NCI-H2227 (cell line): ENCODE data around the gene FUZ.
A peak's percentile ranks its signal among the peaks of the same experiment; 100 is the strongest.

ENCODE experiments used
- DNase-seq: peaks from one replicate; lab custom pipeline; 2025; ENCODE audit not compliant: unreplicated experiment; lab: John Stamatoyannopoulos, UW

The FUZ gene, protein sequence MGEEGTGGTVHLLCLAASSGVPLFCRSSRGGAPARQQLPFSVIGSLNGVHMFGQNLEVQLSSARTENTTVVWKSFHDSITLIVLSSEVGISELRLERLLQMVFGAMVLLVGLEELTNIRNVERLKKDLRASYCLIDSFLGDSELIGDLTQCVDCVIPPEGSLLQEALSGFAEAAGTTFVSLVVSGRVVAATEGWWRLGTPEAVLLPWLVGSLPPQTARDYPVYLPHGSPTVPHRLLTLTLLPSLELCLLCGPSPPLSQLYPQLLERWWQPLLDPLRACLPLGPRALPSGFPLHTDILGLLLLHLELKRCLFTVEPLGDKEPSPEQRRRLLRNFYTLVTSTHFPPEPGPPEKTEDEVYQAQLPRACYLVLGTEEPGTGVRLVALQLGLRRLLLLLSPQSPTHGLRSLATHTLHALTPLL

DNA sequence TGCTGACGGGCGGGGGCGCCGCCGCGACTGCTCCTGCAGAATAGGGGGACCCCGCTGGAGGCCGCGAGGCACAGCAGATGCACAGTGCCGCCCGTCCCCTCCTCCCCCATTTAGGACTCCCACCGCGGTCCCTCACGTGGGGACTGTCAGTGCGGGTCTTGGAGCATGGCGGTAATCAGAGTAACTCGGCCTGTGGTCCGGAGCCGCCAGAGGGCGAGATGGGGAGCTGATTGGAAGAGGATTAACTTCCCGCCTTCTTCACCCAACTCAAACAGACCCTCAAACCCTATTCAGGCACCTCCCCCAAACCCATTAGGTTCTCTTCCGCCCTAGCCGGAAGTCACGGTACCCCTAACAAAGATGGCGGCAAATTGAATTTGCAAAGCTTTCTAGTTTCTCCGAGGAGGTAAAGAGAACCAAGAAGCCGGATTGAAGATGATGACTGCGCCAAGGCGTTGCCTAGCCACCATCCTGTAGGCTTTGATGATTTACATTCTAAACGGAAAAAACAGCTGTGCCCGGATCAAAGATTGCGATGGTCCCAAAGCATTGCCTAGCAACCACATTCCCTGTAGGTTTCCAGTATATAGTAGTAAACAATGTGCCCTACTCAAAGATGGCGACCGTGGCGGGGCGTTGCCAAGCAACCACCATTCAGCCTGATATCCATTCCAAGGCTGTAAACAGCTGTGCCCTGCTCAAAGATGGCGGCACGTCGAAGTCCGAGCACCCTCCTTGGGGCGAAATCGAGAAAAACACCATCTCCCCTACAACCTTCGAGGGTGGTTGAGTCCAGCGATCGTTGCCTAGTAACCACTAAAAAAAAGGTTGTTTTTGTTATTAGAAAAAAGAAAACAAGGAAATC lies at the start of gene FUZ:
Gene FUZ, minus strand, starts transcription at position 296 of the 865 bp plus-strand sequence. Its CDS starts 186 bp downstream, at position 110.
- DNase-seq: peak; percentile 96

DNA sequence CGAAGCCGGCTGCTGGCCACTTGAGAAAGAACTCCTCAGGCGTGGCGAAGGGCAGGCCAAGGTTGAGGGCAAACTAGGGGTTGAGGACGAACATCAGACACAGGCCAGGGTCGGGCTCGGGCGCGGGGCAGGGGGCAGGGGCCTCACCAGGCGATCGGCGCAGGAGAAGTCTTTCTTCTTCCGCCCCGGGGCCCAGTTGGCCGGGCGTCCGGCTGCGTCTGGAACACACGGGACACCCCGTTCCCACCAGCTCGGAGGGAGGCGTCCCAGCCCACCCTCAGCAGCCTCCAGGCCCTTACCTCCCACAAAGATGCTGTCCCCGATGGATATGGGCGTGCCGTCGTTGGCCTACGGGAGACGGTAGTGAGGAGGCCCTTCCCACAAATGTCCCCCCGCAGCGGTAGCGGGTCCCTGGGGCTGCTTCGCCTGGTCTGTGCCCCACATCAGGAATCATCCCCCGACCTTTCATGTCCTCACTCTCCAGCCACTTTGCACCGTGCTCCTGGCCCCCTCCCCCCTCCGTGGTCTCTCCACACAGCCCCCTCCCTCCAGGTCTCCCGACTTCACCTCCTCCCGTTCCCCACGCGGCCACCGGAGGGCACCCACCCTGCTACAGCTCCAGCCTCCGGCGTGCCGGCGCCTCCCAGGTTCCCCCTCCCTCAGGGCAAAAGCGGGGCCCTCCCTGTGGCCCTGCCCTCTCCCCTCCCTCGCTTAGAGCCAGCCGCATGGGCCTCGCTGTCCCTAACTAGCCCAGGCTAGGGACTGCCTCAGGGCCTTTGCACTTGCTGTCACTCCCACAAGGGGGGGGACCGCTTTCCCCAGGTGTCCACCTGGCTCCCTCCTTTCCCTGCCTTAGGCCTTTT lies 49.5 kb upstream of the FUZ start:
- DNase-seq: no peak

DNA sequence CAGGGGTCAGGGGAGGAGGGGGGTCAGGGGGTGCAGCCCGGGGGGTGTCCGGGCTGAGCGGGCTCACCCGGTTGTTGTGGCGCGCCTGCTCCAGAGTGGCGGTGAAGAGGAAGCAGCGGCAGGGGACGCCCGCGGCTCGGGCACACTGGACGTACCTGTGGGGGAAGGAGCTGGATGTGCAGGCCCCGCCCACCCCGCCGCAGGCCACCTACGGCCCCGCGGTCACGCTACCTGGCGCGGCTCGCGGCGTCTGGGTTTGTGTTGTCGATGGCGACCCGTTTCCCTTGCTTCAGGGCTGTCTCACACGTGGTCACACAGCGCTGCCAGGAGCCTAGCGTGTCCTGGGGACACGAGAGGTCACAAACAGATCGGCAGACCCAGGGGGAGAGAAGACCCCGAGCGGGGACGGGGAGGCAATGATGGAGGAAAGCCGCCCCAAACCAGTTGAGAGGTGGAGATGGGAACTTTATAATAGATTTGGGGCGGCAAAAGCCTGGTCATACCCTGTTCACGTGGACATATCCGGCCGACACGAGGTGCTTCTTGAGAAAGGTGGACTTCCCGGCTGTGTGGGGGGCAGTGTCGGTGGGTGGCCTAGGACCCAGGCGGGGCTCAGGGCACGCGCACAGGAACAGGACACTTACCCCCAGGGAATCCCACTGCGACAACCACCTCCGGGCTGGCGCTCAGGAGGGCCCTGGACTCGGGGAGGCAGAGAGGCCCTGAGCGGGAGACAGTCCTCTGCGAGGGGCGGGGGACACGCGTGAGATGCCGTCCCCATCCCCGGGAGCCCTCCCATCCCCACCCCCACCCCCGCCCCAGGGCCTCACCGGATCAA lies 48.7 kb upstream of the FUZ start:
- DNase-seq: no peak

DNA sequence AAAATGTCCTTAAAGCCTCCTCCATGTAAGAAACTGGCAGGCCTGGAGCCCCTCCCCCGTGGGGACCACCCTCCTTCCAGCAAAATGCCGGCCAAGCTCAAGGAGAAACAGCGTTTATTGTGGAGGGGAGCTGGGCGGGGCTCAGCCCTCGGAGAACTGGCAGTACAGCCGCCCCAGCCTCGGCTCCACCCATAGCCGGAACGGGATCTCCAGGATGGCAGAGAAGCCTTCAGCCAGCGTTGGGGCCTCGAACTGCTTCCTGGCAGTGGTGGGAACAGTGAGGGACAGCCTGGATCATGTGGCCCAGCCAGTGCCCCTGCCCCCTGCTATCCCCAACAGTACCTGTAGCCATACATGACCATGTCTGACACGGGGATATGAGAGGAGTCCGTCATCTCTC lies 48.0 kb upstream of the FUZ start:
- DNase-seq: peak; percentile 77

DNA sequence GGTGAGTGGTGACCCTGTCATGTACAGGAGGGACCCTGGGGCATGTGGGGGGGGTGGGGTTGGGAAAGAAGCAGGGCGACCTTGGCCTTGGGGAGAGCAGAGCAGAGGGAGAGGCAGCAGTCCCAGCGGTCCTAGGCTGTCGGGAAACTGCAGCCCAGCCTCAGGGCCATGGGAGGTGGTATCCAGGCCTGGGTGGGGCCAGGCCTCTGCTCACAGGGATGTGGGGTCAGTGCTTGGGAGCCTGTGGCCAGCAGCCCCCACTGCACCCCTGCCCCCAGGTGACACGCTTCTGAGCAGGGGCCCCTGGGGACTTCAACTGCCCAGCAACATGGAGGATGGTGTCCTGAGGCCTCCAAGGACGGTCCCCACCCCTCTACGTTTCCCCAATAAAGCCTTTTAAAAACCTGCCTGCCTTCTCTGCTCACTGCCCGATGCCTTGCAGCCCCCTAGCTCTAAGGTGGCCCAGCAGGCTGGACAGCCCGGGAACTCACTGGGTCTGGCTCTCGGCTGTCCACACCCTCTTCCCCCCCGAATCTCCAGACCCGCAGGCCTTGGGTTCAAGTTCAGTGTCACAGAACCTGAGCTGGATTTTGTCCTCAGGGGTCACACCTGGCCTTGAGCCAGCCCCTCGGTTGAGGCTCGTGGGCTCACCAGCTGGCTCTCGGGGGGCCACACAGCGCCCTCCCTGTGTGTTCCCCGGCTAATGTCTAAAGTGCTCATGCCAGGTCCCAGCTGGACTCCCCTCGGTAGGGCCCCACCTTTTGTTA lies 47.4 kb upstream of the FUZ start:
- no peak for DNase-seq

DNA sequence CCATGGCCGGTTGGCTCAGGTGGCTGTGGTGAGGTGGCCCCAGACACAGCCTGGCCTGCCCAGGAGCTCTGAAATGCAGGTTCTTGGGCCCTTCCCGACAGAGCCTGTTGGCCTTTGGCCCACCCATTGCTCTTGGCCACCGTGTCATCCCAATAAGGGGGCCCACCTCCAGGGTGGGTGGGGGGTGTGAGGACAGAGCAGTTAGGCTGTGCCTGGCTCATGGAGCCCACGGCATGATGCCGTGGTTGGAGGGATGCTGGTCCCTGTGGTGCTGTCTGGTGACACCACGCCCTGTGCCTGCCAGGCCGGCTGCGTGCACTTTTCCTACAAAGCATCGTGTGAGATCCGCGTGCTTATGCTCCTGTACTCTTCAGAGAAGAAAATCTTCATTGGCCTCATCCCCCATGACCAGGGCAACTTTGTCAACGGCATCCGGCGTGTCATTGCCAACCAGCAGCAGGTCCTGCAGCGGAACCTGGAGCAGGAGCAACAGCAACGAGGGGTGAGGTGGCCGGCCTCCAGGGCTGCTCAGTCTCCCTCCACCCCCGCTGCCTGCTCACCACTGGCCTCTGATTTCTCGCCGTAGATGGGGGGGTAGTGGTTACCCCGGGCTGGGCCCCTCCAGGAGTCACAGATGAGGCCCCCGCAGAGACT lies 46.7 kb upstream of the FUZ start:
- DNase-seq: no peak

DNA sequence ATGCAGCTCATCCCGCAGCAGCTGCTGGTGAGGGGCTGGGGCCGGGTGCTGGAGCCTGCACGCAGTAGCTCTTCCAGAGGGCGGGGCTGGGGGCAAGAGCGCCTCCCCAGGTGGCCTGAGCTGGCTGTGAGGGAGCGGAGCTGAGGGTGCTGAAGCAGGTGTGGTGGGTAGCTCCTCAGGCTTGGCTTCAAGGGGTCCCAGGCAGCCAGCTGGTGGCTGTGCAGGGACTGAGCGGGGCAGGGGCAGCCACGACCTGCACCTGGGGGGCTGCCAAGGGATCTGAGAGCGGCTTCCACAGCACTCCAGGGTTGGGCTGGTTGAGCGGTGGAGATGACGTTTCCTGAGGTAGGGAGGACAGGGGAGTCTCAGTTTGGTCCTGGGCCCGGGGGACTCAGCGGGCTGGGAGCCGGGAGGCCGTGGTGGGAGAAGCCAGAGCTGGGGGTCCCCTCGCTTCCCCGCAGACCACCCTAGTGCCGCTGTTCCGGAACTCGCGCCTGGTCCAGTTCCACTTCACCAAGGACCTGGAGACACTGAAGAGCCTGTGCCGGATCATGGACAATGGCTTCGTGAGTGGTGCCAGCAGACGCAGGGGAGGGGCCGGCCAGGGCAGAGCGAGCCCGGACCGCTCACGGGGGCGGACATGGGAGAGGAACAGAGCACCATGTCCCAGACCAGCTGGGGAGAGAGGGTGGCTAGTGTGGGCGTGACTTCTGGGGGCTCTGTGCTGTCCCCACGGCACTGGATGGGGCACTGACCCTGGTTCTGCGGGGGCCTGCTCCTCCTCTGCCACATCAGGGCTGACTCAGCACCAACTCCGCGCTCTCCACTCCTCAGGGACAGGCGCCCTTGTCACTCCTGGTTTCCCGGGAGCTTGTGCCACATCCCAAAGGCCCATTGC lies 45.2 kb upstream of the FUZ start:
- no peak for DNase-seq

DNA sequence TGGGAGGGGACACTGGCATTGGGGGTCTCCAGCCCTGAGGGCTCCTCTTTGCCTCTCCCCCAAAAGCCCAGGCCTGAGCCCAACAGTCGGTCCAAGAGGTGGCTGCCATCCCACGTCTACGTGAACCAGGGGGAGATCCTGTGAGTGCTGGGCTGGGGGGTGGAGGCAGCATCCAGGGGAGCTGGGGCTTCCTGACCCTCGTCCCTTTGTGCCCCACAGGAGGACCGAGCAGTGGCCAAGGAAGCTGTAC lies 44.7 kb upstream of the FUZ start:
- DNase-seq: no peak

DNA sequence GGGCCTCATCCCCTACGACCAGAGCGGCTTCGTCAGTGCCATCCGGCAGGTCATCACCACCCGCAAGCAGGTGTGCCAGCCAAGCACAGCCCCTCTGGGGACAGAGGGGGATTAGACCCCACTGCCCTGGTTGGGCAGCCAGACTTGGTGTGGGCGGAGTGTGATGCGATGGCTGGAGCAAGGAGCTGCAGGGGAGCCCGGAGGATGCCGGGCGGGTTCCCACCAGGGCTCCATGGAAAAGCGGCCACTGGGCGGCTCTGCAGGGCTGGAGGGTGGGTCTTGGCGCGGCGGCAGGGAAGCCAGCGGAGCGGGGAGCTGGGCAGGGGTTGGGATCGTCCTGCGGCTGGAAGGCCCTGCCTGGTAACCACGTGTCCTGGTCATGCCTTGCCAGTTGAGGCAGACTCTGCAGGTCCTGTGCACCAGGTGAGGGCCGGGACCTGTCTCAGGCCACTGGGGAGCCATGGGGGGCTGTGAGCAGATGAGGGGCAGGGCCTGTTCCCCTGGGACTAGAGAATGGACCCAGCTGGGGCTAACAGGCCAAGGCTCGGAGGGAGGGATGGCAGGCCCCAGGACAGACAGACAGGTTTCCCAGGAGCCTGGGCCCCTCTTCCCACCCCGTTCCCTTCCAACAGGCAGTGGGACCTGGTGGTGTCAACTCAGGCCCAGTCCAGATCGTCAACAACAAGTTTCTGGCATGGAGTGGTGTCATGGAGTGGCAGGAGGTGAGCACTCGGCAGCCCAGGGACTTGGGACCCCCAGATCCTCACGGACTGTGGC lies 44.2 kb upstream of the FUZ start:
- DNase-seq: no peak

DNA sequence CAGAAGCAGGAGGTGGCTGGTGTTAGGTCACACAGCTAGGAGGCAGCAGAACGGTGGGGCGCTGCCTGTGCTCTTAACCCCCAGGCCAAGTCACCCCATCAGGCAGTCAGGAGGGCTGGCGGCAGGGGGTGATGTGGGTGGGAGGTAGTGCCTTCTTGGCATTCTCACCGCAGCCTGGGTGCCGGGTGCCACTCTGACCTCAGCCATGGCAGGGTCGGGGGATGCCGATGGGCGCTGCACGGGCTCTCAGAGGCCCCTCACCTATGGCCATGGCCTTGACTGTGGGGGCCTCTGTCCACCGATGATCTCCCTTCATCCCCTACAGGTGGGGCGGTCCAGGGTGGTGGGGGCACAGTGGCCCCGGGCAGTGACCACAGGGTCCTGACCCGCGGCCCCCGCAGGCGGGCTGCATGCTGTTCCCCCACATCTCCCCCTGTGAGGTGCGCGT lies 43.5 kb upstream of the FUZ start:
- DNase-seq: no peak

DNA sequence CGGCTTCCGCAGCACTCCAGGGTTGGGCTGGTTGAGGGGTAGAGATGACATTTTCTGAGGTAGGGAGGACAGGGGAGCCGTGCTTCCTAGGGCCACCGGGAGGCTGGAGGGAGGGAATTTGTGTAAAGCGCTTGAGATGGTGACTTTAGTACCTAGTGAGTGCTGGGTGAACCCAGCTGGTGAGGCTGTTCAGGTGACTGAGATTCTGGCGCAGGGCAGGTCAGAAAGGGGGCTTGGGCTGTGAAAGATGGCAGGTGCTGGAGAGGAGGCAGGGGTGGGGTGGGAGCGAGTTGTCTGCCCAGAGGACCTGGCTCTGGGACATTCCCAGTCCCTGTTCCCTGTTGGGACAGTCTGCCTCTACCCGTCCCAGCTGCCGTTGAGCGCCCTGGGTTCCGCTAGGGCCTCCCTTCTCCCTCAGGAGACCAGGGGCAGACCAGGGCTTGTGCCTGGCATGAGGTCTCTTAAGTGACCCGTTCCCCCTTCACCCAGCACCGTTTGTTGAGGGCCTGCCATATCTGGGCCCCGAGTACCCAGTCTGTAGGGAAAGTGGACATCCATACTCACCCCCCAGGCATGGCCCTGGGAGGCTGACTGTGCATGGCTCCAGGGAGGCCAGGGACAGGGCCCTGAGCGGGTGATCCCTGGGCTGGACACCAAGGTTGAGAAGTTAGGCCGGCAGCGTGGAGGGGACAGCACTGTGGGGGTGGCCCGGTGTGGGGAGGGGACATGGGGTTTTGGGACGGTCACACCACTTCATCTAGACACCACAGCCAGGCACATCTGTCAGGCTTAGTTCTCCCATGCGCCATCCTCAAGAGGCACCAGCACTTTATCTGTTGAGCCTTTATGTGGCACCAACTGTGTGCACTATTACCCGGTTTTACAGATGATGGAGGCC lies 42.8 kb upstream of the FUZ start:
- DNase-seq: no peak

DNA sequence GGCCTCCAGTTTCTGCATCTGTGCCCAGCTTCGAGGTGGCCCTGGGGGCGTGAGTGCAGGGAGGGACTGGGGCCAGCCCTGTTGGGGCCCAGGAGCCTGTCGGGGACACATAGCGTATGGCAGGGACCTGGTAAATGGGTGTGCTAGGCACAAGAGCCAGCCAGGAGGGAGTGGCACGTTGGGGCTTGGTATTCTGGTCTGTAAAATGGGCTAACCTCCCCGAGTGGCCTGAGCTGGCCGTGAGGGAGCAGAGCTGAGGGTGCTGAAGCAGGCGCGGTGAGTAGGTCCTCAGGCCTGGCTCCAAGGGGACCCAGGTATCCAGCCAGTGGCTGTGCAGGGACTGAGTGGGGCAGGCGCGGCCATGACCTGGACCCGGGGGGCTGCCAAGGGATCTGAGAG lies 42.2 kb upstream of the FUZ start:
- DNase-seq: no peak

DNA sequence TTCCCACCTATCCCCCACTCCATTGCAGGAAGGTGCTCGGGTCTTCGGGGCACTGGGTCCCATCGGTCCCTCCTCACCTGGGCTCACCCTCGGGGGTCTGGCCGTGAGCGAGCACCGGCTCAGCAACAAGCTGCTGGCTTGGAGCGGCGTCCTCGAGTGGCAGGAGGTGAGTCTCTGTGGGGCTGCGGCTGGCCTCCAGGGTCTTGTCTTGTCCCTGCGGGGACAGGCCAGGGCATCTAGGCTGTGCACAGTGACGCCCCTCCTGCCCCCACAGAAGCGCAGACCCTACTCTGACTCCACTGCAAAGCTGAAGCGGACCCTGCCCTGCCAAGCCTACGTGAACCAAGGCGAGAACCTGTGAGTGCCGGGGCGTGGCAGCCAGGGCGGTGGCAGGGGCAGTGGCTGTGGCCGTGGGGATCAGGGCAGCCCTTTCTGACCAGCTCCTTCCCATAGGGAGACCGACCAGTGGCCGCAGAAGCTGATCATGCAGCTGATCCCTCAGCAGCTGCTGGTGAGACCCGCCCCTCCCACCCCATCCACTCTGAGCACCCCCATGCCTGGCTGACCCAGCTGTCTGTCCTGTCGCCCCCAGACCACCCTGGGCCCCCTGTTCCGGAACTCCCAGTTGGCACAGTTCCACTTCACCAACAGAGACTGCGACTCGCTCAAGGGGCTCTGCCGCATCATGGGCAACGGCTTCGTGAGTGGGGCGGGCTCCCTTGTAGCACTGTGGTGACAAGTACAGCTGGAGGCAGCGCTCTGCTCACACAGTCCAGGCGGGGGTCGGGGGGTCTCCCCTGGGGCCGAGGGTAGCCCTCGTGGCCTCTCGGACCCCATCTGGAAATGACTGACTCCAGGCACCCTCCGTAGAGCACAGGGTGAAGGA lies 41.5 kb upstream of the FUZ start:
- DNase-seq: no peak

DNA sequence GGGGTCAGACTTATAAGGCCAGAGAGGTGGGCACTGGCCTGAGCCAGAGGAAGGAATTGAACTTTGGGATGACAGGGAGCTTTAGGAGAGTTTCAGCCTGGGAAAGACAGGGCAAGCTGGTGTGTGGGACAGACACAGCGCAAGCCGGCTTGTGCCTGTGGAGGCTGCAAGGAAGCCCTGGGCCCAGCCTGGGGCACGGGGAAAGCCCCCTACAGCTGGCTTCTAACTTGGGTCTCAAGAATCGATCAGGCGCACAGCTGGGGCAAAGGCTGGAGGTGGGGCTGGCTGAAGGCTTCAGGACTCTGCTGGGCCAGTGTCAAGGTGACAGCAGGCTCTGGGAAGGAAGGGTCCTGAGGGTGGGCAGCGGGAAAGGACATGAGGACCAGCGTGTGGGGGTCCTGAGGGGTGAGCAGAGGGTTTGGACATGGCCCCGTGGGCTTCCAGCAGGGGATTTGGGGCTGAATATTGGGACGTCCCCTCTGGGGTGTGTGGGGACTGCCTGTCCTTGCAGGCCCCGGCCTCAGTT lies 40.8 kb upstream of the FUZ start:
- DNase-seq: no peak

DNA sequence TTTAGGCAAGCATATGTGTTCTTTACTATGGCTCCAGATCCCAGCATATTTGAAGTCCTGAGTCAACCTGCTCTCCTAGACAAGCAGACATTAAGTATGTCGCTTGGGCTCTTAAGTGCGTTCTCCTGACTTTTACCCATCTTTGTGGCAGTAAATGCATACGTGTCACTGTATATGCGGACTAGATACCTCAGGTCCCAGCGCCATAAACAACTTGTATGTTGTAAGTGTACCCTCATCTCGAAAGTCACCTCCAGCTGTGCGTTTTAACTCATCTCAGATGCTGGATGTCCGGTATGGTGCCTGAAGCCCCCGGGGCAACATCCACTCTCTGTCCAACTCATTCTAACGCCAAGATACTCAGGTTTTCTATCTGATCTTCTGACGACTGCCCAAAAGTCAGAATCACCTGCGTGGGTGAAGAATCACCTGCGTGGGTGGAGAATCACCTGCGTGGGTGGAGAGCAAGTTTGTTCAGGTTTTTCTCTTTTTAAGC lies 39.6 kb upstream of the FUZ start:
- DNase-seq: no peak
